GM19240 (cell line): ENCODE data around the gene KCNK7.

Experiments used
- DNase-seq: peaks from one replicate; pipeline ENCODE4 v3.0.0; 2011; ENCODE audit warnings: low spot score; ENCODE audit not compliant: insufficient read length

Gene KCNK7

DNA sequence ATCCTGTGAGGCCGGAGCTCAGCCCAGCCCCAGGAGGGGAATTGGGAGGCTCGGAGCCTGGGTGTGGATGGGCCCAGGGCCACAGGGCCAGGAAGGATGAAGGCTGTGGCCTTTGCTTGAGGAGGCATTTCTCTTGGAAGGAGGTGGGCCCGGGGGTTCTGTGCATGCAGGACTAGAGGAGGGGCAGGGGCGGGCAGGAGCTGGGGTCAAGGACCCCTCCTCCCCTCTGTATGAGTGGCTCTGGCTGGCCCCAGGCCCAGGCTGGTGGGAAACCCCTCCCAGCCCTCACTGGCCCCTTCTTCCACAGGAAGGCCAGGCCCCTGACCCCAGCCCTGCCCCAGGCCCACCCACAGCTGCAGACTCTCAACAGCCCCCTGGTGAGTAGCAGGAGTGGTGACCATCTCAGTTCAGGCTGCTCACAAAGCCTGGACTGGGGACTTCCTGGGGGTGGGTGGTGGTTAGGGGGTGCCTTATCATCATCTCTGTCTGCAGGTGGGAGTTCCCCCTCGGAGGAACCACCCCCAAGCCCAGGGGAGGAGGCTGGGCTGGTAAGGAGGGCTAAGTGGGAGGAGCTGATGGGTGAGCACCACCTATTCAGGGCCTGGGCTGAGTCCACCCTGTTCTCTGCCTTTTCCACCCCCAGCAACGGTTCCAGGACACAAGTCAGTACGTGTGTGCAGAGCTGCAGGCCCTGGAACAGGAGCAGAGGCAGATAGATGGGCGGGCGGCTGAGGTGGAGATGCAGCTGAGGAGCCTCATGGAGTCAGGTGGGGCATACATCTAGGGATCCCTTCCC is 6.0 kb downstream of the KCNK7 start:
- peak; percentile 70 for DNase-seq

DNA sequence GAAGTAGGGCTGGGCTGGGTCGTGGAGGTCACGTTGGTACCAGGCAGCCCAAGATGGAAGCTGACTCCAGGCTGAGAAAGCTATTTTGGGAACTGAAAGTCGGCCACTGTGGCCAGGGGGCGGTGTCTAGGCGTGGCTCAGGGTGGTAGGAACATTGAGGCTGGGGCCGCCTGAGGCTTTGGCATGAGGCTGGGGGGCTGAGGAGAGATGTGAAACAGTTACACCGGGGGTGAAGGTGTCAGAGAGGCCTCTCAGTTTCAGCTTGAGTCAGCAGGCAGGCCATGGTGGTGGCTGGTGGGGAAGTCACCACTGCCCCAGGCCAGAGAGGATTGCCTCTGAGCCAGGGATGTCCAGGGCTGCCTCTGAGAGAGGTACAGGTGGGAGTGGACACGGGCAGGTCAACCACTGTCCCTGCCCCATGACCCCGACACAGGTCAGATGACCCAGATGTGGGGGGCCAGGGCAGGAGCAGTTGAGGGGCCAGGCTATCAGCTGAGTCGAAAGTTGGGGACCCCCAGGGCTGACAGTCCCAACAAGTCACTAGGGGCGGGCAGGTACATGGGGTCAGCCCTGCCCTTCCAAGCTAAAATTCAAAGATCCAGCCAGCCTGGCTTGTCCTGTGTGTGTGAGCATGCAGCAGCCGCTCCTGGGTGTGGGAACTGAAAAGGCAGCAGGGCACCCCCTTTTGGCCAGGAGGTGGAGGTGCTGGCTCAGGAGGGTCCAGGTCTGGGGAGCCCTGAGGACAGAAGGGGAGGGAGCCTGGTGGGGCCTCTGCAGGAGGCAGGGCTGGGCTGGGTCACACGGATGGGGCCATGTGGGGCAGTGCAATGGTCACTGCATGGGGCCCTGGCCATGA is 7.2 kb downstream of the KCNK7 start:
- DNase-seq, result peak; percentile 100

- no peak for DNase-seq
These were observed 8.9 kb downstream of the KCNK7 start for GRCh38 chr11:65586676-65587075.

GRCh38 chr11:65586247-65586630 is 9.4 kb downstream of the KCNK7 start:
- no peak for DNase-seq

DNA sequence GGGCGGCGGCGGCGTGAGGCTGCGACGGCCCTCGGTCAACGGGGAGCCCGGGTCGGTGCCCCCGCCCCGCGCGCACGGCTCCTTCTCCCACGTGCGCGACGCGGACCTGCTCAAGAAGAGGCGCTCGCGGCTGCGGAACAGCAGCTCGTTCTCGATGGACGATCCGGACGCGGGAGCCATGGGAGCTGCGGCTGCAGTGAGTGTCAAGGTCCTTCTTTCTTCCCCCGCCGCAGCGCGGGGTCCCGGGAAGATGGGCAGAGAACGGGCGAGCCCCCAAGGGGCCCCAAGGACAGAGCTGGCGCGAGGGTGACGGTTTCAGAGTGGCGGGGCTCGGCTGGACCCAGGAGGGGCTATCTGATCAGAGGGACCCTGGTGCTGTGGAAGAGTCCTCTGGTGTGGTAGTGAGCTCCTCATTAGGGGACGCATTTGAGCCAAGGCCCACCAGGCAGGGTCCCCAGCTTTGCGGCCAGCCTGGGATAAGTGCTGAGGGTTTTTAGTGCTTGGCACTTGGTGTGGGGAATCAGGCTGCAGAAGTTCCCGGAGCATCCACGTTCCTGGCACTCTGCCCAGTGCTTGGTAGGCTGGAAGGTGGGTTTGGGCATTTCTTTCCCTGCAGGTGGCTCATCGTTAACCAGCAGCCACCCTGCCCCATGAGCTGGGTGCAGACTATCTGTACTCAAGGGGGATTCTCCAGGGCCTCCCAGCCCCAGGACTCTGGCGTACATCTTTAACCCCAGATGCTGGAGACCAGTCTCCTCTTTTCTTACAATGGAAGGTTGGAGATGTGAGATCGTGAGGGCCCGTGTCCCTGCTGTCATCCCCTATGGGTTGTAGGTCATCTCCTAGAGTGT is 10.0 kb downstream of the KCNK7 start:
- no peak for DNase-seq

DNA sequence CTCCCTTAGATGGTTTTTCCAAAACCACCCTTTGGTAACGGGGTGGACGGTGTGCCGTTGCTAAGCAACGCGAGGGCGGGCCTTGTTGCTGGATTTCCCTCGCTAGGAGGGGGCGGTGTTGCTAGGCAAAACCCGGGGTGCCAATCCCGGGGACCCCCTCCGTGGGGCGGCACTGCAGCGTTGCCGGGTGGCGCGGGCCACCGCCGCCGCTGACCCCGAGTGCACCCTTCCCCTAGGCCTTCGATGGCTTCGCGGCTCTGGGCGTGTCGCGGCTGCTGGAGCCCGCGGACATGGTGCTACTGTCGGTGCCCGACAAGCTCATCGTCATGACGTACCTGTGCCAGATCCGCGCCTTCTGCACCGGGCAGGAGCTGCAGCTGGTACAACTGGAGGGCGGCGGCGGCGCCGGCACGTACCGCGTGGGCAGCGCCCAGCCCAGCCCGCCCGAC is 10.9 kb downstream of the KCNK7 start:
- no peak for DNase-seq

DNA sequence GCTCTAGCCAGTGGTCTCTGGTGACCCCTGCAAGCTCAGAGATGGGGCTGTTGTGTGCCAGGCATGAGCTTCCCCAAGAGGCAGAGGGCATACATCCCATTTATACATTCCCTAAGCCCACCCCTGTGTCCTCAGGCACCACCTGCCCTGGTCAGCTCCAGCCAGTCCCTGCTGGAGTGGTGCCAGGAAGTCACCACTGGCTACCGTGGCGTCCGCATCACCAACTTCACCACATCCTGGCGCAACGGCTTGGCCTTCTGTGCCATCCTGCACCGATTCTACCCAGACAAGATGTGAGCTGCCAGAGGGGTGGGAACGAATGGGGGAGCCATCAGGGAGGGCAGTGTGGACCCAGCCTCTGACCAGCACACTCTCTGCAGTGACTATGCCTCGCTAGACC is 11.5 kb downstream of the KCNK7 start:
- DNase-seq, result no peak

- no peak for DNase-seq
These were observed 12.0 kb downstream of the KCNK7 start for GRCh38 chr11:65583589-65583988.

DNA sequence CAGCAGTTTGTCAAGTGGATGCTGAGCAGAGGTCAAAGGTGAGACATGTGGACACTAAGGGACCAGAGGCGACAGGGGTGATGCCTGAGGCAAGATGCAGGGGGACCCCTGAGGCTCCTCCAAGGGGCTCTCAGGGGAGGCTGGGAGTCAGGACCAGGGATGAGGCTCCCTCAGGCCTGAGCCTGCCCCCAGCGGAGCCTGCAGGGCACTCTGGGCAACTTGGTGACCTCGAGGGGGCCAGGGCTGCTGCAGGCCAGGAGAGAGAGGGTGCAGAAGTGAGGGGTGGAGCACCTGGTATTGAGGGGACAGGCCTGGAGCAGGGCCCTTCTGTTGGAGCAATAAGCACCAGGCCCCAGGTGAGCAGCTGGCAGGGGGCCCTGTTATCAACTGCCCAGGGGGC is 13.7 kb downstream of the KCNK7 start:
- DNase-seq, result no peak

DNA sequence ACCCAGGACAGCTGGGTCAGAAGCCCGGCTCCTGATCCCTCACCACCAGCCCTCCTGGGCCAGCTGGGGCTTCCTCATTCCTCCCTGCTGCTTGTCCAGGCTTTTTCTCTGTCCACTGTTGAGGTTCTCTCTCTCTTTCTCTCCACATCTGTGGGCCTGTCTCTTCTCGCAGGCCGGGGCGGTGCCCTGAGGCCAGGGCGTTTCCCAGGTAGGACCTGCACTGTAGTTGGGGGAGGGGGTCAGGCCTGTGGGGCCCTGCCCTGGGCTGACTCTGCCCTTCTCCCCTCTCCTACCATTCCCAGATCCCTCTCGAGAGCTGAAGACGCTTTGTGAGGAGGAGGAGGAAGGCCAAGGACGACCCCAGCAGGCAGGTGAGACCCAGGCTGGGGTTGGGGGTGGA is 14.8 kb downstream of the KCNK7 start:
- no peak for DNase-seq

GRCh38 chr11:65580031-65580692 is 15.4 kb downstream of the KCNK7 start:
- no peak for DNase-seq

DNA sequence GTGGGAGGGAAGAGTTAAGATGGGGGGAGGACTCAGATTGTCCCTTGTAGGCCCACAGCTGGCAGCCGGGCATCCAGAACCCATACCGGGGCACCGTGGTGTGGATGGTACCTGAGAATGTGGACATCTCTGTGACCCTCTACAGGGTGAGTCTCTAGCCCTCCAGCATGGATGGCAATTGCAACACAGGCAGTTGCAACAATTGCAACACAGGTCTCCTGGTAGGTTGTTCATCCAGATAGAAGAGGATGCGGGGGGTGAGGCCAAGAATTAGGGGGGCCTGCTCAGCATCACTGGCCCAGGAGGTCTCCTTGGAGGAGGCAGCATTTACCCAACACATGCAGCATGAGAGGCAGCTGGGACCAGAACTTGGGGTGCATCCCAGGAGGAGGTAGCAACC is 16.3 kb downstream of the KCNK7 start:
- DNase-seq, result no peak

DNA sequence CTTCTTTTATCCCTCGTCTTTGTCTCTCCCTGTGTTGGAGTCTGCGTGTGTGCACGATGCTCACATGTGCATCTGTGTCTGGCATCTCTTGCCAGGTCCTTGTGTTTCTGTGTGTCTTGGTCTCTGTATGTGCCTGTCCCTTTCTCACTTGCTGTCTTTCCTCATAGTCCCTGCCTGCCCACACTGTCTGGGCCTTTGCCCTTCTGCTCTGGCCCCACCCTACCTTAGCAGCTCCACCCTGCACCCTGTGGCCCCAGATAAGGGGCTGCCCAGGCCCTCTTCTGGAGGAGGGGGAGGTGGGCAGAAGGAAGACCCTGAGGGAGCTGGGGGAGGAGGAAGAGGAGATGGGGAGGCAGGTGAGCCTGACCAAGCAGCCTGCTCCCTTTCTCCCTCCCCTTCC is 16.9 kb downstream of the KCNK7 start:
- no peak for DNase-seq

GRCh38 chr11:65578134-65578533 is 17.5 kb downstream of the KCNK7 start:
- DNase-seq, result no peak

DNA sequence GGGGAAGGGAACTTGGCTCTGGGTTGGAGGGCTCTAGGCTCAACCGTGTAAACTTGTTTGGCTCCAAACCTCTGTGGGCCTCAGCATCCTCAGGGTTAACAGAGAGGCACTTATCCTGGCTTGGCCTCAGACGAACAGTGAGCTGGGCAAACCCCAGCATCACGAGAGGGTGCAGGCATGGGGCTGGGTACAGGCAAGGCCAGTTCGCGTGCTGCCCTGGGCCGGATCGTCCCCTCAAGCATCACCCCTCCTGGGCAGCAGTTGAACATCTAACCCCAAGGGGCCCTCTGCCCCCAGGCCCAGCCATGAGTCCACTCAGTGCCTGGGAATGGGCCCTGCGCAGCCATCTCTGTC is 17.9 kb downstream of the KCNK7 start:
- DNase-seq, result no peak

GRCh38 chr11:65576867-65577755 is 18.5 kb downstream of the KCNK7 start:
- DNase-seq, result no peak

GRCh38 chr11:65576232-65576866 is 19.3 kb downstream of the KCNK7 start:
- no peak for DNase-seq

DNA sequence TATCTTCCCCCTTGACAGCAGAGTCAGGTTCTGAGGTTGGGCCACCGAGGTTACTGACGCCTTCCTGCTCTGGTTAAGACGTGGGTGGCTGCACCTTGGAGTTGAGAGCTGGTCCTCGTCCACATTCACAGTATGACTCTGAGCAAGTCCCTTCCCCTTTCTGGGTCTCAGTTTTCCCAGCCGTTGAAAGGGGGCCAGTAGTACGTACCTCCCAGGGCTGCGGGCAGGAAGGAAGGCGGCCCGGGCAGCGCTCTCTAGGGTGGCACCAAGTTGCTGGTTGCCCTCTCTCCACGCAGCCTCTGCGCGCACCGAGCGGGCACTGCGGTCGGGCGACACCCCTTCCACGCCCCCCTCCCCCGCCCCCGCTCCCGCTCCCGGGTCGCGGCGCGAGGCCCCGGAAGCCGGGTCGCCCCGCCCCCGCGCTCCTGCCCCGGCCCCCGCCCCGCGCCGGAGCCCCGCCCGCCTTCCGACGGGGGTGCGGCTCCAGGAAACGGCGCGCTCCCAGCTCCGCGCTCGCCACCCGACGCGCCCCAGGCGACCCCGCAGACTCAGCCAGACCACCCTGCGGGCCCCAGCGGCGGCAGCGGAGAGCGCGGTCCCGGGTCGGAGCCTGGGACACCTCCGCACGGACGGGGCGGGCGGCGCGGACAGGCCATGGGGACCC is 19.9 kb downstream of the KCNK7 start, which contains the start of gene EHBP1L1:
TSS of gene EHBP1L1 (plus strand) at position 486 of the 664 bp plus-strand sequence. CDS start 250 bp downstream, outside the sequence.
- DNase-seq, result peak; percentile 86
